ENCODE measurements around the gene AURKB. TPM values are rescaled to one million over a fixed set of nuclear protein-coding genes. Genes with fewer than 3 reads are reported as not detected.
A peak's percentile ranks its signal among the peaks of the same experiment; 100 is the strongest.
"Not testable (repeated sequence)": the region's sequence is repeated elsewhere in the genome, so short reads cannot be mapped to it uniquely, and the experiment has no call there.

AURKB gene
- total RNA-seq, 1 donor from 2014 or later: 92.3 TPM

GRCh38 chr17:8221663-8222379 is 11.4 kb upstream of the AURKB start:
- Mint-ChIP-seq H3K9me3 (no peaks in the 10 kb centered on the region), H3K27ac (peak overlapping the region; percentile 93), H3K4me3 (peak overlapping the region; percentile 98), H3K27me3 (peaks cover 7% of the 10 kb centered on the region), H3K36me3 (ENCODE audit: low read depth) (peaks cover 18% of the 10 kb centered on the region), H3K4me1 (peaks cover 53% of the 10 kb centered on the region)
- peak; percentile 97 for DNase-seq
- intact Hi-C loops (cut with micrococcal nuclease): loop anchor here (1.0 to 2.0 kb wide), 9 partner anchors 12 to 102 kb away; partner anchors contain the start of genes AURKB, PFAS, RANGRF and SLC25A35

GRCh38 chr17:8220783-8221662 is 10.6 kb upstream of the AURKB start:
- H3K4me1 Mint-ChIP-seq: peaks cover 46% of the 10 kb centered on the region
- intact Hi-C loops (cut with micrococcal nuclease): loop anchor here (2.0 kb wide), 1 partner anchor 74 kb away; the partner anchor contains the start of gene SLC25A35
- H3K9me3 Mint-ChIP-seq: no peaks in the 10 kb centered on the region
- peak overlapping the region; percentile 93 for H3K27ac Mint-ChIP-seq
- H3K4me3 Mint-ChIP-seq: peak overlapping the region; percentile 98
- H3K27me3 Mint-ChIP-seq: peaks cover 7% of the 10 kb centered on the region
- DNase-seq: peak; percentile 94
- H3K36me3 Mint-ChIP-seq (ENCODE audit: low read depth): peaks cover 12% of the 10 kb centered on the region

GRCh38 chr17:8214000-8214399 is 3.6 kb upstream of the AURKB start:
- DNase-seq; H3K27ac Mint-ChIP-seq; H3K4me3 Mint-ChIP-seq; H3K9me3 Mint-ChIP-seq; H3K36me3 Mint-ChIP-seq (ENCODE audit: low read depth); intact Hi-C loops (cut with micrococcal nuclease); H3K27me3 Mint-ChIP-seq: not testable (repeated sequence)
- peaks cover 19% of the 10 kb centered on the region for H3K4me1 Mint-ChIP-seq

GRCh38 chr17:8212312-8213180 is 2.2 kb upstream of the AURKB start:
- Mint-ChIP-seq H3K27ac (no peak overlapping the region), H3K9me3 (no peaks in the 10 kb centered on the region), H3K4me1 (peaks cover 20% of the 10 kb centered on the region), H3K4me3 (no peak overlapping the region), H3K36me3 (ENCODE audit: low read depth) (peaks cover 6% of the 10 kb centered on the region), H3K27me3 (no peaks in the 10 kb centered on the region)
- intact Hi-C loops (cut with micrococcal nuclease): no loop called here
- DNase-seq: no peak

- peak overlapping the region; percentile 98 for H3K27ac Mint-ChIP-seq
- no peaks in the 10 kb centered on the region for H3K27me3 Mint-ChIP-seq
- H3K4me3 Mint-ChIP-seq: peak overlapping the region; percentile 98
- H3K36me3 Mint-ChIP-seq (ENCODE audit: low read depth): peaks cover 20% of the 10 kb centered on the region
- DNase-seq: no peak
- intact Hi-C loops (cut with micrococcal nuclease): loop anchor here (1.0 kb wide), 3 partner anchors 11 to 19 kb away; no protein-coding TSS in a partner anchor
- peaks cover 27% of the 10 kb centered on the region for H3K4me1 Mint-ChIP-seq
- H3K9me3 Mint-ChIP-seq: no peaks in the 10 kb centered on the region
Observed at GRCh38 chr17:8210761-8211458, 535 bp upstream of the AURKB start.

- Mint-ChIP-seq H3K36me3 (ENCODE audit: low read depth) (peaks cover 44% of the 10 kb centered on the region), H3K27ac (no peak overlapping the region), H3K27me3 (no peaks in the 10 kb centered on the region), H3K4me1 (peaks cover 29% of the 10 kb centered on the region), H3K4me3 (no peak overlapping the region), H3K9me3 (no peaks in the 10 kb centered on the region)
- intact Hi-C loops (cut with micrococcal nuclease): no loop called here
- DNase-seq: no peak
Observed at GRCh38 chr17:8206536-8206935, 3.8 kb downstream of the AURKB start.

GRCh38 chr17:8204761-8205555 is 5.4 kb downstream of the AURKB start:
- intact Hi-C loops (cut with micrococcal nuclease): no loop called here
- H3K27ac Mint-ChIP-seq: no peak overlapping the region
- H3K36me3 Mint-ChIP-seq (ENCODE audit: low read depth): peaks cover 43% of the 10 kb centered on the region
- no peak overlapping the region for H3K4me3 Mint-ChIP-seq
- peaks cover 22% of the 10 kb centered on the region for H3K4me1 Mint-ChIP-seq
- no peaks in the 10 kb centered on the region for H3K27me3 Mint-ChIP-seq
- no peak for DNase-seq
- no peaks in the 10 kb centered on the region for H3K9me3 Mint-ChIP-seq

- no peaks in the 10 kb centered on the region for H3K36me3 Mint-ChIP-seq (ENCODE audit: low read depth)
- intact Hi-C loops (cut with micrococcal nuclease): loop anchor here (1.0 kb wide), 2 partner anchors 8 to 18 kb away; partner anchors contain the start of gene AURKB
- H3K9me3 Mint-ChIP-seq: no peaks in the 10 kb centered on the region
- H3K4me3 Mint-ChIP-seq: no peak overlapping the region
- peak; percentile 93 for DNase-seq
- H3K27me3 Mint-ChIP-seq: no peaks in the 10 kb centered on the region
- H3K27ac Mint-ChIP-seq: no peak overlapping the region
- peaks cover 19% of the 10 kb centered on the region for H3K4me1 Mint-ChIP-seq
Observed at GRCh38 chr17:8192070-8192815, 18.1 kb downstream of the AURKB start.

GRCh38 chr17:8190506-8190905 is 19.9 kb downstream of the AURKB start:
- Mint-ChIP-seq H3K4me3 (no peak overlapping the region), H3K9me3 (no peaks in the 10 kb centered on the region), H3K4me1 (peaks cover 12% of the 10 kb centered on the region), H3K27ac (peak overlapping the region; percentile 92), H3K36me3 (ENCODE audit: low read depth) (no peaks in the 10 kb centered on the region), H3K27me3 (no peaks in the 10 kb centered on the region)
- no peak for DNase-seq
- intact Hi-C loops (cut with micrococcal nuclease): no loop called here

GRCh38 chr17:8189711-8190477 is 20.5 kb downstream of the AURKB start, which contains the start of gene BORCS6:
BORCS6 (minus strand) TSS chr17:8190180; CDS start chr17:8190140, 40 bp downstream.
- H3K9me3 Mint-ChIP-seq: no peaks in the 10 kb centered on the region
- no peaks in the 10 kb centered on the region for H3K36me3 Mint-ChIP-seq (ENCODE audit: low read depth)
- peak within 1 kb of the TSS; percentile 92 for H3K27ac Mint-ChIP-seq
- intact Hi-C loops (cut with micrococcal nuclease): loop anchor here (10.0 kb wide), 1 partner anchor 345 kb away; no protein-coding TSS in a partner anchor
- H3K4me1 Mint-ChIP-seq: peaks cover 12% of the 10 kb centered on the region
- H3K27me3 Mint-ChIP-seq: no peaks in the 10 kb centered on the region
- H3K4me3 Mint-ChIP-seq: no peak within 1 kb of the TSS
- peak; percentile 98 for DNase-seq

GRCh38 chr17:8189041-8189710 is 21.2 kb downstream of the AURKB start:
- Mint-ChIP-seq H3K4me1 (peaks cover 15% of the 10 kb centered on the region), H3K27ac (peak overlapping the region; percentile 92), H3K27me3 (no peaks in the 10 kb centered on the region), H3K36me3 (ENCODE audit: low read depth) (no peaks in the 10 kb centered on the region), H3K4me3 (no peak overlapping the region), H3K9me3 (no peaks in the 10 kb centered on the region)
- intact Hi-C loops (cut with micrococcal nuclease): loop anchor here (10.0 kb wide), 1 partner anchor 344 kb away; no protein-coding TSS in a partner anchor
- peak; percentile 76 for DNase-seq

Data from activated CD4-positive, alpha-beta T cell treated with anti-CD3 and anti-CD28 coated beads, Interleukin-2, amount 10 ng/mL, durations not matched to agents 24 days and 14 days (primary cell).